Endodermal cell (in vitro differentiated cells): ENCODE data around the gene ITPK1. TPM values are rescaled to one million over a fixed set of nuclear protein-coding genes. Genes with fewer than 3 reads are reported as not detected.

Source experiments
- DNase-seq: peaks from one replicate; pipeline ENCODE4 v3.0.0-alpha.2; 2017
- H3K27ac ChIP-seq: 2 replicates; pipeline ENCODE4 v1.5.1; 2013; ENCODE audit warnings: mild to moderate bottlenecking, low read depth, low read length, moderate library complexity
- H3K27me3 ChIP-seq: 2 replicates; pipeline ENCODE4 v1.6.1; 2013; ENCODE audit warnings: mild to moderate bottlenecking, low read length, moderate library complexity; ENCODE audit not compliant: insufficient read depth, control insufficient read depth, poor library complexity, severe bottlenecking
- H3K36me3 ChIP-seq: 2 replicates; pipeline ENCODE4 v1.7.0; 2013; ENCODE audit warnings: mild to moderate bottlenecking, low read length, moderate library complexity; ENCODE audit not compliant: control insufficient read depth, insufficient read depth
- H3K4me1 ChIP-seq: one replicate; pipeline ENCODE4 v1.7.0; 2013; ENCODE audit warnings: low read length; ENCODE audit not compliant: control insufficient read depth, insufficient read depth
- H3K4me3 ChIP-seq: 2 replicates; pipeline ENCODE4 v1.5.1; 2013; ENCODE audit warnings: mild to moderate bottlenecking, low read length, moderate library complexity
- H3K9ac ChIP-seq: 2 replicates; pipeline ENCODE4 v1.6.1; 2013; ENCODE audit warnings: mild to moderate bottlenecking, low read length, moderate library complexity; ENCODE audit not compliant: poor library complexity, severe bottlenecking; ENCODE audit errors: extremely low read depth
- H3K9me3 ChIP-seq: 2 replicates; pipeline ENCODE4 v1.6.1; 2013; ENCODE audit warnings: mild to moderate bottlenecking, low read length, moderate library complexity; ENCODE audit not compliant: control insufficient read depth
- H3K27ac Mint-ChIP-seq: 2 replicates; pipeline ENCODE4 v1.8.0; 2020; ENCODE audit warnings: mixed read lengths
- H3K27me3 Mint-ChIP-seq: 2 replicates; pipeline ENCODE4 v1.8.0; 2021; ENCODE audit warnings: mild to moderate bottlenecking, mixed read lengths; ENCODE audit not compliant: insufficient read depth
- H3K36me3 Mint-ChIP-seq: 2 replicates; pipeline ENCODE4 v1.8.0; 2020; ENCODE audit warnings: low read depth, mixed read lengths
- H3K4me1 Mint-ChIP-seq: 2 replicates; pipeline ENCODE4 v1.8.0; 2020; ENCODE audit warnings: mixed read lengths
- H3K4me3 Mint-ChIP-seq: 2 replicates; pipeline ENCODE4 v1.8.0; 2020; ENCODE audit warnings: mild to moderate bottlenecking, moderate library complexity, mixed read lengths
- H3K9me3 Mint-ChIP-seq: 2 replicates; pipeline ENCODE4 v1.8.0; 2020; ENCODE audit warnings: mild to moderate bottlenecking, mixed read lengths
- CTCF ChIP-seq: fragments of 200-600 bp; sonication (generic); conservative IDR thresholded peaks from 2 replicates; pipeline ENCODE4 v1.5.0; 2021; ENCODE audit warnings: antibody characterized with exemption, mild to moderate bottlenecking
- WGBS, 2 experiments: methylation state at CpG; one replicate each; pipeline versions ENCODE4 v1.1.5 to v1.1.7; 2013; ENCODE audit warnings: missing lambda C conversion rate in 2 of 2, mixed read lengths in 1 of 2; ENCODE audit not compliant: insufficient coverage in 1 of 2, insufficient read length in 1 of 2; 5-methylcytosine and 5-hydroxymethylcytosine counted together
- total RNA-seq, 2 donors: library from RNA; stranded (reverse); fragmentation: NEBNext Ultra II Directional in 1 of 2; extraction: Animal tissue kit (Norgen Biotek cat#: 25700) in 1 of 2; gene quantifications; 2 replicates in 1 of 2; 3 replicates in 1 of 2; pipeline ENCODE4 v1.2.1, GENCODE V29; 2021

The ITPK1 gene
- total RNA-seq, 2 donors from 2014 or later = 59.9 to 66.9 TPM

DNA sequence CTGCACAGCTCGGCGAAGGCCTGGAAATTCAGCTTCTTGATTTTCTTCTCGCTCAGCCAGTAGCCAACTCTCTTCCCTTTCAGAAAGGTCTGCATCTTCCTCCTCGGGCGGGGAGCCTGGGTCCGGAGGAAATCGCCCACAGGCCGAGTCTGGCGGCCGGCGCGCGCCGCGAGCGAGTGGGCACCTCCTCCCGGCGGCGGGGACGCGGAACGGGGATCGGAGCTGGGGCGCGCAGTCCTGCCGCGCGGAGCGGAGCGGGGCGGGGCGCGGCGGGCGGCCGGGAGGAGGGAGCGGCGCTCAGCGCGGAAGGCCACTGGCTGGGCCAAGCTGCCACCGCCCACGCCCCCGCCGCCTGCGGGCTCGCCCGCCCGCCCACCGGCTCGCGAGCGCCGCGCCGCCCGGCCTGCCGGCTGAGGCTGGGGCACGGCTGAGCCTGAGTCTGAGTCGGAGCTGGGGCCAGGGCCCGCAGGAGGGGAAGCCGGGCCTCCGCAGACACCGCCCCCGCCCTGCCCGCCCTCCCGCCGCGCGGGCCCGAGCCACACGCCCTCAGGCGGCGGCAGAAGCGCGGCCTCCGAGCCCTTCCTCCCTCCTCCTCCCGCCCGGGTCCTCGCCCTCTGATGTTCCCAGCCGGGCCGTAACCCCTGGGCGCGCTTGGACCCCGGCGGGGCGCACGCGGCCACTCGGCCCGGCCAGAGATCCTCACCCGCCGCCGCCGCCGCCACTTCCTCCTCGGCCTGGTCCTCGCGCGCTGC lies 480 bp downstream of the ITPK1 start:
- Mint-ChIP-seq H3K36me3 (no peaks in the 10 kb centered on the region), H3K4me3 (peak overlapping the region; percentile 66), H3K9me3 (no peaks in the 10 kb centered on the region), H3K27me3 (no peaks in the 10 kb centered on the region), H3K27ac (no peak overlapping the region), H3K4me1 (peaks cover 14% of the 10 kb centered on the region)
- H3K4me1 ChIP-seq = no peaks in the 10 kb centered on the region
- no peaks in the 10 kb centered on the region for H3K9me3 ChIP-seq
- H3K4me3 ChIP-seq = peak overlapping the region; percentile 84
- no peak for TF ChIP-seq CTCF
- peak; percentile 92 for DNase-seq
- H3K36me3 ChIP-seq = no peaks in the 10 kb centered on the region
- H3K27ac ChIP-seq = no peak overlapping the region
- peak overlapping the region; percentile 47 for H3K9ac ChIP-seq
- H3K27me3 ChIP-seq = no peaks in the 10 kb centered on the region
- 0% methylated on average over 14 to 95 of the region's 99 CpGs for WGBS, 2 experiments

GRCh38 chr14:93114713-93115068 lies 1.0 kb downstream of the ITPK1 start:
- Histone ChIP-seq H3K4me3 (peak overlapping the region; percentile 84), H3K27me3 (no peaks in the 10 kb centered on the region), H3K4me1 (no peaks in the 10 kb centered on the region), H3K9ac (peak overlapping the region; percentile 47), H3K9me3 (no peaks in the 10 kb centered on the region), H3K36me3 (no peaks in the 10 kb centered on the region), H3K27ac (no peak overlapping the region)
- peaks cover 16% of the 10 kb centered on the region for H3K4me1 Mint-ChIP-seq
- no peak overlapping the region for H3K27ac Mint-ChIP-seq
- peak overlapping the region; percentile 66 for H3K4me3 Mint-ChIP-seq
- H3K27me3 Mint-ChIP-seq = no peaks in the 10 kb centered on the region
- no peaks in the 10 kb centered on the region for H3K9me3 Mint-ChIP-seq
- peak; percentile 68 for DNase-seq
- 1 to 2% methylated on average over 17 to 38 of the region's 38 CpGs for WGBS, 2 experiments
- no peaks in the 10 kb centered on the region for H3K36me3 Mint-ChIP-seq
- no peak for TF ChIP-seq CTCF

DNA sequence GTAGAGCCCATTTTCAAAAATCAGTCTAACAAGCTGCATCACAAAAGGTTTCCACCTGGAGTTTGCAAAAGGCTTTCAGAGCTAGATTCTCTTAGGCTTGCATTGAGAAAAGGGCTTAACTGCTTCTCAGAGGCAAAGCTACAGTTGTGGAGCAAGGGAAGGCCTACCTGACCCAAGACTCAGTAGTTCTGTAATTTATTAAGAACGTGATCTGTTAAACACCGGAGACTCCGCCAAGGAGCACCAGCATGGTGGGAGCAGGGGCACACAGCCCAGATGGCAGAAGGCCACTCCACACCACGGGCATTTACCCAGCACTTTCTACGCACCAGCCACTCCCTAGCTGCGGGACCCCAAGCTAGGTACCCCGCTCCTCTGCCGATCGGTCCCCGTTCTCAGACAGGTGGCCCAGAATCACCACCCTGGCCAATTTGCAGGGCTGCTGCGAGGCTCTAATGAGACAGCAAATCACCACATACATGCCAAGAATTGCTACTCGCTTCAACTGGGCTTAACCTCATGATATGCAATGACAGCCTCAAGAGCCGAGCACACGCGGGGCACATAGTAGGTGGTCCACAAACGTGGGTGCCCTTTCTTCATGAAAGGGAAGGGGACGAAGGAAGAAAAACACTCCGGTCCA lies 1.5 kb downstream of the ITPK1 start:
- TF ChIP-seq CTCF = no peak
- H3K4me3 ChIP-seq = peak overlapping the region; percentile 84
- no peaks in the 10 kb centered on the region for H3K9me3 ChIP-seq
- Mint-ChIP-seq H3K4me3 (peak overlapping the region; percentile 66), H3K36me3 (no peaks in the 10 kb centered on the region), H3K4me1 (peaks cover 16% of the 10 kb centered on the region), H3K27me3 (no peaks in the 10 kb centered on the region), H3K27ac (no peak overlapping the region), H3K9me3 (no peaks in the 10 kb centered on the region)
- no peaks in the 10 kb centered on the region for H3K27me3 ChIP-seq
- DNase-seq = no peak
- 22 to 35% methylated on average over 8 to 18 of the region's 18 CpGs for WGBS, 2 experiments
- no peak overlapping the region for H3K27ac ChIP-seq
- H3K9ac ChIP-seq = no peak overlapping the region
- H3K4me1 ChIP-seq = no peaks in the 10 kb centered on the region
- no peaks in the 10 kb centered on the region for H3K36me3 ChIP-seq
